ENCODE measurements around the gene CSNK2B.

DNA sequence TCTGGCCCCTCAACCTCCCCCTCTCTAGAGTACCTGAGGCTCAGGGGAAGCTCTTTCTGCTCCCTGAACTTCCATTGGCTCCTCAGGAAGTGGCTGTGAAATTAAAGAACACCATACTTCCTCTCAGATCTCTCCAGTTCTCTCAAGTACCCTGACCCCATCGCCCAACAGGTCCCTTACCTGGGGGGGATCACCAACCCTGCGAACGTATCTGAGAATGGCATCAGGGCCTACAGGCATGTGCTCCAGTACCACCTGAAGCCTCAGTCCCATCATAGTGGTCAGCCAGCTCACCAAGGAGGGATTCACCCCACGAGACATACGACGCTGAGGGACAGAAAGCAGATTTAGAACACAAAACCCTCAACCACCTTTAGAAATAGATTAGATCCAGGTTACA lies 25.3 kb upstream of the CSNK2B start:
- no peak for TF ChIP-seq POLR2A (IDR thresholded peaks at IDR 0.05)
- TF ChIP-seq, protein P1, sequence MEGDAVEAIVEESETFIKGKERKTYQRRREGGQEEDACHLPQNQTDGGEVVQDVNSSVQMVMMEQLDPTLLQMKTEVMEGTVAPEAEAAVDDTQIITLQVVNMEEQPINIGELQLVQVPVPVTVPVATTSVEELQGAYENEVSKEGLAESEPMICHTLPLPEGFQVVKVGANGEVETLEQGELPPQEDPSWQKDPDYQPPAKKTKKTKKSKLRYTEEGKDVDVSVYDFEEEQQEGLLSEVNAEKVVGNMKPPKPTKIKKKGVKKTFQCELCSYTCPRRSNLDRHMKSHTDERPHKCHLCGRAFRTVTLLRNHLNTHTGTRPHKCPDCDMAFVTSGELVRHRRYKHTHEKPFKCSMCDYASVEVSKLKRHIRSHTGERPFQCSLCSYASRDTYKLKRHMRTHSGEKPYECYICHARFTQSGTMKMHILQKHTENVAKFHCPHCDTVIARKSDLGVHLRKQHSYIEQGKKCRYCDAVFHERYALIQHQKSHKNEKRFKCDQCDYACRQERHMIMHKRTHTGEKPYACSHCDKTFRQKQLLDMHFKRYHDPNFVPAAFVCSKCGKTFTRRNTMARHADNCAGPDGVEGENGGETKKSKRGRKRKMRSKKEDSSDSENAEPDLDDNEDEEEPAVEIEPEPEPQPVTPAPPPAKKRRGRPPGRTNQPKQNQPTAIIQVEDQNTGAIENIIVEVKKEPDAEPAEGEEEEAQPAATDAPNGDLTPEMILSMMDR (IDR thresholded peaks at IDR 0.05) = no peak
